Stimulated activated CD4-positive, alpha-beta T cell treated with anti-CD3 and anti-CD28 coated beads, Interleukin-1b, Interleukin-23, amount 100 ng/mL, for 48 hours (primary cell): Measurements from ENCODE around the gene C3orf18.

Source experiments
- DNase-seq: peaks from one replicate; pipeline ENCODE4 v3.0.0-alpha.2; 2020

The C3orf18 gene

DNA sequence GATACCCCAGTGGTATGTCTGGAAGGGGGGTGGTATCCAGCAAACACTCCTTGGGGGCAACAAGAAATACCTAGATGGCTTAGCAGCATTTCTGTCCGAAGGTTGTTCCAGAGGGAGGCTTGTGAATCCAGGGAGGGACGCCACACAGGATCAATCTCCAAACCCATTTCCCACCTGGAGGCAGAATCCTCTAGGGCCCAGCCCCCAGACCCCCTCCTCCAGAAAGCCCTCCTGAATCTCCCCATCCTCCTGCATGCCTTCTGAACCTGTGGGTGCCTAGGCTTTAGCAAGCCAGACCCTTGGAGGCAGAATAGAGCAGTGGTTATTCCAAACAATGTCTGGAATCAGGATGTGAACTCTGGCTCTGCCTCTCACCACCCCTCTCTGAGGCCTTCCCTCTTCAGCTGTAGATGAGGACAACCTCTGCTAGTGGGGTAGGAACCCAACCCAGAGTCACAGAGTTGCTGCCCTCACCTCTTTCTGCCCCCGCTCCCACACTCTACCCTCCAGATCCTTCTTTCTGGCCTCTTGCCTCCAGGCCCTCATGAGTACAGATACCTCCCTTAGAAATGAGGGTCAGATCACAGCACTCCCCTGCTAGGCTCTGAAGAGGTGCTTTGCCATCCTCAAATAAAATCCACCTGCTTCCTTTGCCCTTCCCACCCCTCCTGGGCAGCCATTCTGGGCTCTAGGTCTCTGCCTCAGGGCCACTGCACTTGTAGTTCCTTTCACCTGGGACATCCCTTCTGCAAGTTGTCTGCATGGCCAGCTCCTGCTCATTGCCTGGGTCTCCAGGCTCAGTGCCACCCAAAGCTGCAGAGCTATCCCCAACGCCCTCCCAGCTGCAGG is 35.9 kb upstream of the C3orf18 start:
- no peak for DNase-seq

DNA sequence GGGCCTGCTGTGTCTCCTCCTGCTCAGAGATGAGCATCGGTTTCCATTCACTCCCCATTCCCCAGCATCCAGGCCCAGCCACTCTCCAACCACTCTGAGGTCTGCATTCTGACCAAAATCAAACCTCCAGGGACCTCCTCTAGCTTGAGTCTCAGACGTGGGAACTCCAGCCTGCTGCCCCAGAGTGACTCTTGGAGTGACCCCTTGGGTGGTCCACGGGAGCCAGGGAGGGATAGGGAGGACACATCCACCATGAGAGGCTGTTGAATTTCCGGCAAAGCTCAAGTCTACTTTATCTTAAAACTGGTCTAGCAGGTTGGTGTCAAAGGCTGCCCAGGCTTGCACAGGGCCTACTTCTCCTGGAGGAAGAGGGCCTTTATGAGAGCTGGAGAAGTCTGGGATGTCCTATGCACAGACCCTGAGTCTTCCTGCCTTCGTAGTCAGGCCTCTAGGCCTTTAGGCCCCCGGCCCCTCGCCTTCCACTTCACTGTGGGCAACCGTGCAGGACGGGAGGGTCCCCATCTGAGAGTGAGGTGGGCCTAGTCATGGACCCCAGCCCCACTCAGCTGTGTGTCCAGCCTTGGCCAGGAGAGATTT is 35.1 kb upstream of the C3orf18 start:
- DNase-seq, result no peak

DNA sequence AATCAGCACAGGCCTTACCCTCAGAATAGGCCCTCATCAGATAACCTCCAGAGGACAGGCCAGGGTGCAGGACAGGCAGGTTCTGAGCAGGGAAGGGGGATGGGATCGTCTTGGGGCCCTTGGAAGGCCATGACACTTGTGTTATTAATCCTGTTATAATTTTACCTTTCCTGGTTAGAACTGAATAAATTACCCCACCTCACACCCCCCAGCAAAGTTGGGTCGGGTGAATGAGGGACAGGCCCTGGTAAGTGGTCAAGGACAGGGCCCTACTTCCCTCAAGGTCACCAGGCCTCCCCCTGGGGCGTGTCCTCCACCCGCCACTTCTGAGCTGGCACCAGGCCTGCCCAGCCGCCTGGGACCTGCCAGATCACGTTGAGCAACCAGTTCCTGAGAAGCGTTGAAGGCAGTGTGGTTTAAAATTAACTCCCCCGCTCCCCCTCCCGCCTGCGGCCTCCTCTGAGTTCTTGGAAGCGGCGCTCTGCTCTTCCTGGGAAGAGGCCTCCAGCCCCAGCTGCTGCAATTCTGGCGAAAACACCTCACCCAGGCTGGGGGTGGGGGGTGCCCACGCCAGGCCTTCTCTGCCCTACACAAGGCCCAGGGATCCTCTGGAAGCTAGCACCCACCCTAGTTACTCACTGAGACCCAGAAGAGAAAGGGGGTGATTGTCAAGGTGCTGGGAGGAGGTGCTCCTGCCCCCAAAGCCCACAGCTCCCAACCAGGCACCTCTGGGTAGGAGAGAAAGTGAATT is 33.5 kb upstream of the C3orf18 start:
- peak; percentile 97 for DNase-seq

DNA sequence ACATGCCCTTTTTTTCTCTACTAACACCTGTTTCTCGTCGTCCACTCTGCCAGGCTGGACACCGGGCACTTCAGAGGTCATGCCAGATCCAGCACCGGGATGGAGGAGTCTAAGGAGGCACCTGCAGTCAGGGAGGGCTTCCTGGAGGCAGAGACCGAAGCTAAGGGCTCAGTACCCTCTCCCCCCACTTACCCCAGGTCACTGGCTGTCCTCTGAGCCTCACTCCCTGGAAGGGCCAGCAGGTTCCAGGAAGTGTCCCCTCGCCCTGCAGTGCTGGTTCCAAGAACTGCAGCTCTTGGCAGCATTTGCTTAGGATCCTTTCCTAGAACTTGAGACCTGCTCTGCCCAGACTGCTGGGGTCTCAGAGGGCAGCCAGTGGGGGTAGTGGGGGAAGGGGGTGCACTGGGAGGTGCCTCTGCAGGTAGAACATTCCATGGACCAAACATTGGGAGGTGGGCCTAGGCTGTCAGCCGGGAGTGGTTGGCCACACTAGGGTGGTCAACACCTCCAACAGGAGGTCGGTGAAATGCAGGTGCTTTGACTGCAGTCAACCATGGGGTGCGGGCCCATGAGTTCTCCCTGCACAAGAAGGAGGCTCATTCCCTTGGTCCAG is 32.7 kb upstream of the C3orf18 start:
- DNase-seq, result no peak

DNA sequence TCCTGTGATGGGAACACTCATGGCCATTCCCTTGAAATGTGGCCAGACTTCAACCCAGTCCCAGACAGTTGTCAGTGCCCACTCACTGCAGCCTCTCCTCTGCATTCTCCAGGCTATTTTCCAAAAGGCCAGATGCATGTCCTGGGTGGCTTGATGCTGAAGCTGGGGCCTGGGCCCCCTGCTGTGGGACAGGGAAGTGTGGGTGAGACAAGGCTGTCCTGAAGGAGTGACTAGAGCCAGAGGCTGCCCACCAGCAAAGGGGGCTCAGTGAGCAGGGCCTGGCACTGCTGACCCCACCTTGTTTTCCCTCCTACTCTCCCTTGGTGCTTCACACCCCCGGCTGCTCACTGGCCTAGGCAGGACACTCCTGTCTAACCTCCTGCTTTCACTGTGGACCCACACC is 32.2 kb upstream of the C3orf18 start:
- DNase-seq, result no peak

DNA sequence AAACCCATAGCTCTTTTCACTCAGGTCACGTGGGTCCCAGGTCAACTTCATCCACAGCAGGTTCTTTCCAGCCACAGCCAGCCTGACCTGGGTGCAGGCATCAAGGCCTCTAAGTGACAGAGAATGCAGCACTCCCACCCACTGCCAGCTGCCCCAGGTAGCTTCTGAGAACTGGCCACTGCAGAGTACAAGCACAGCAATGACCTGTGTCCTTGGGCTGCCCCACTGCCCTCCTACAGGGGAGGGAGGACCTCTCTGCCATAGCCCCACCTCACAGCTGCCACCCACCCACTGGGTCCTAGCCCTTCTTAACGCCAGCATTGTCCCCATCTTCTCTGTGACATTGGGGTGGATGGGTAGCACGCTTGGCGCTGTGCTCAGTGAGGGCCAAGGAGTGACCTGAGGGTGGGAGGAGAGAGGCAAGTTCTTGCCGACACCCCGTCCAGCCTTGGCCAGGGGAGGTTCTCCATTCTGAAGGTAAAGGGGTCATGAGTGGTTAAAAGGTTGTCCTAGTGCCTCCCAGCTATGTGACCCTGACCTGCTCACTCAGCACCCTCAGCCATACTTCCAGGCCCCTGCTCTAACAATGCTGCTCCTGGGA is 31.7 kb upstream of the C3orf18 start:
- no peak for DNase-seq

DNA sequence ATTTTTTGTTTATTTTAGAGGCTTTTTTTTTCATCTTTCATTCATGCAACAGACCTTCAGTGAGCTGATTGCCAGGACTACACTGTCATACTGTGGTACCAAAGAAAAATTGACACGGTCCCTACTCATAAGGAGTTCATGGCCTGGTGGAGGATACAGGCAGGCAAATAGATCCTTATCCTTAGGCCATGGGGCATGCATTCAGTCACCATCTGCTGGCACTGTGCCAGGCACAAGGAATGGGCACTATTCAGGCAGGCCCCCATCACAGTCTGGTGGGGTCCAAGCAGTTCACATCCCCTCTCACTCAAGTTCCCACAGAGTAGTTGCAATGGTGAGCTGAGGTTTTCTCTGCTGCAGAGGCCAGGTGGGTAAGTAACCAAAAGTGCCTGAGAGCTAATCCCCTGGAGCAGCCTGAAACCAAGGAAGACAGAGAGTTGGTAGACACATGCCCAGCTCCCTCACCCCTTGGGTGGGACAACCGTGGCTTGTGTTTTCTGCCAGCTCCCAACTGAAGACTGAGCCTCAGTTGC is 26.8 kb upstream of the C3orf18 start:
- no peak for DNase-seq

DNA sequence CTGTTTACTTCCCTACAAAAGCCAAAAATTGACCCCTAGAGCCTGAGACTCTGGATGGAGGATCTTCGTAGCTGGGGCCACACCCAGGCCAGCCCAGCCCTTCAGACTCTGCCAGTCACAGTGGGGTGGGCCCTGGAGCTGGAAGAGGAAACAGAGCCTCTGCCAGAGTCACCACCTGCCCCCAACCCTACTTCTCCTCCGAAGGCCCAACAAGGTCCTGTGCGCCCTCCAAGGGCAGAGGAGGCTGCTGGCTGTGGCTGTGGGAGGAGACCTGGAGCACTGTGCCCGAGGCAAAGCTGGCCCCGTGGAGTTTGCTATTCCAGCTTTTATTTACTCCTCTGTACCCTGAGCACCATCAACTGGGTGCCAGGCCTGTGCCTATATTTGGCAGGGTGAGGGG is 25.0 kb upstream of the C3orf18 start:
- DNase-seq, result no peak

DNA sequence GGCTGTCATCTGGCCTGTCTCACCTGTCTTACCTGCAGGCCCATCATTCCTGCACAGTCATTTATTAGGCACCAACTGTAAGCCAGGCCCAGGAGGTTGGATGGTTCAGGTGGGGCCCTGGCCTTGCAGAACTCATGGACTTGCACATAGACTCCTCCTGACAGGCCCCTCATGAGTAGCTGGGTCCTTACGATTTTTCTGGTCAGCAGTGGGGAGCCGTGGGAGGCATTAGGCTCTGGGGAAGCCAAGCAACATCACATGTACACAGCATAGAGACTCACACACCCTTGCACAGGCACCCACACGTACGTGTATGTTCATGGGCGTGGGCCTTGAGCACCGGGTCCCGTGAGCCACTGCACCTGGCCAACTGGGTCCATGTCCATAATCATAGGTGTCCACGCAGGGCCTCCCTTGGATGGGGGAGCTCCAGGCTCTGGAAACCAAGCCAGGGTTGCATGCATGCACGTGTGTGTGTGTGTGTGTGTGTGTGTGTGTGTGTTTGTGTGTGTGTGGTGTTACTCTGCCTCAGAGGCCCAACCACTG is 23.7 kb upstream of the C3orf18 start:
- DNase-seq, result peak; percentile 61

DNA sequence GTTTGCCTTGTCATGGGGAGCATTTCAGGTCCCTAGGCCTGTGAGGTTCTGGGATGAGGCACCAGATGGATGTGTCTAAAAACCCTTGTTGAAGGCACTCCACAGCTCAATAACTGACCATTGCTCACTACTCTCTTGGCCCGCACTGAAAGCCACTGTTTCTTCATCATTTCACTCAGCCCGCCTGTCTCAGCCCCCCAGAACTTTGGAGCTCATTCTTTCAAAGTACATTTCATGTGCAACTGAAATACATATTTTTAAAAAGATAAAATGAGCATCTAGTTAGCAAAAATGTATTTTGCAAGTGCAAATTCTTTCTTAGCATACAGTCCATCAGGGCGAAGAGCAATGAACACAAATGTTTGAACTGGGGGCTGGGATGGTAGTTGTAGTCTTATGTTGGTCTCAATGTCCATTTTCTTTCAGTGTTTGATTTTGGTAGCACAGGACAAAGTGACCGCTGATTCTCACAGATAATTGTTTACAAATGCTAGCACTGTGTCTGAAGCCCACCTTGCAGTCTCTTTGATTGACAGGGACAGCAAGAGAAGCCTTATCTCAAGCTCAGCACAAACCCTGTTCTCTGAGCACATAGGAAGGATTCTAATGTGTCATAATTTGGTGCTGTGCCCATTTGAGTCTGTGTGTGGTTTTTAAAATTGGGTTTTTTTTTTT is 21.3 kb upstream of the C3orf18 start:
- no peak for DNase-seq

DNA sequence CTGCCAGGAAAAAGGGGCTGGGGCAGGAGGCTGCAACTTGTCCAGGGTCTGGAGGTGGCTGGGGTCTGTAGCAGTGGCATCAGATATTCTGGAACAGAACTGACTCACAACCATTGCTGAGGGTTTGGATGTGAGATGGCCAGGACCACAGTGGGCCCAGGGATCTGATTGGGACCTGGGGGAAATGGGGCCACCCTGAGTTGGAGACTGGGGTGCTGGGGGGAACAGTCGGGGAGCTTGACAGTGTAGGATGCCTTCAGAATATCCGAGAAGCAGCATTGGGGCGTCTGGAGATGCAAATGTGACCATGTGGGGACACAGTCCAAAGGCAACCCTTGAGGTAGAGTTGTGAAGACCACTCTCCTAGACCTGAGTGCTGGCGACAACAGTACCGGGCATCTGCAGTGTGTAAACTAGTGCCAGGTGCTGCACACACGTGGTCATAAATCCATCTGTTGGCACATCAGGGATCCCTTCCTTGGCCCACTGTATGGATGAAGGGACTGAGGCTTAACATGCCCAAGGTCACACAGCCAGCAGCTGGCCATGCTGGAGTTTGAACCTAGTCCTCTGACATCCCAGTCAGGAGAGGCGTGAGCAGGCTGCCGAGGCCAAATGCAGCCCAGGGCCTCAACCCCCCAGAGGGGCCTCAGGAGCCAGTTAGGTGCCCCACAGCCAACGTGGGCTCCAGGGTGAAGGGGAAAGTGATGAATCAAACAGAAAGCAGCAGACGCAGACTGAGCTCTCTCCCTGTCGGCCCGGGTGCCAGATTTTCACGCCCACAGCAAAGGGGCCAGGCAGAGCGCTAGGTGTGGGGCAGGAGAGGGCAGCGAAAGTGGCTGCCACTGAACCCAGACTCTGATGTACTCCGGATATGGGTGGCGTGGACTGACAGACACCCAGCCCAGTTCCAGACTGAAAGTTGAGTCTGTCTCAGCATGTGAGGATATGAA is 20.5 kb upstream of the C3orf18 start:
- DNase-seq, result peak; percentile 94

DNA sequence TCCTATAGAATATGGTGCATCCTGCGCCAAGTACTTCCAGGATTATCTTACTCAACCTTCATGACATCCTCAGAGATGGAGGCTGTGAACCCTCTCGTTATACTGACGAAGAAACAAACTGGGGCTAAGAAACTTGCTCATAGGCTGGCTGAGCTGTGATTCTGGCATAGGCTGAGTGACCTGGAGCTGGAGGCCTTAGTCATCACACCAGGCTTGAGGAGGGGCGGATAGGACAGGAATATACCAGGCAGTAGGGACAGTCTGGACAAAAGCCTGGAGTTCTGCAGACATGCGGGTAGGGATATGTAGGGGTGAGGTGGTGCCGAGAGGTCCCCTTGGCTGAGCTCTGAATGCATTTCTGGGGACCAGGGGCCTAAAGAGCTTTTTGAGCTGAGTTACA is 19.8 kb upstream of the C3orf18 start:
- no peak for DNase-seq

DNA sequence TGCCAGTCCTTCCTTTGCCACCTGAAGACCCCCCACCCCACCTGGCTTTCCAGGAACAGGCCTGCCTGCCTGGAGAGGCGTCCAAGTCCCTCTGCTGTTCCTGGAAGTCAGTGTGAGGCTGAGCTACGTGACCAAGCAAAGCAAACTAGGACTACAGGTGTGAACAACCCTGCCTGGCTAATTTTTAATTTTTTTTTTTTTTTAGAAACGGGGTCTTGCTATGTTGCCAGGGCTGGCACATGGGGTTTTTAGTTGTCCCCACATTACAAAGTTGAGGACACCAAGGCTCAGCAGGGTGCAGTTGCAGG is 19.2 kb upstream of the C3orf18 start:
- no peak for DNase-seq

DNA sequence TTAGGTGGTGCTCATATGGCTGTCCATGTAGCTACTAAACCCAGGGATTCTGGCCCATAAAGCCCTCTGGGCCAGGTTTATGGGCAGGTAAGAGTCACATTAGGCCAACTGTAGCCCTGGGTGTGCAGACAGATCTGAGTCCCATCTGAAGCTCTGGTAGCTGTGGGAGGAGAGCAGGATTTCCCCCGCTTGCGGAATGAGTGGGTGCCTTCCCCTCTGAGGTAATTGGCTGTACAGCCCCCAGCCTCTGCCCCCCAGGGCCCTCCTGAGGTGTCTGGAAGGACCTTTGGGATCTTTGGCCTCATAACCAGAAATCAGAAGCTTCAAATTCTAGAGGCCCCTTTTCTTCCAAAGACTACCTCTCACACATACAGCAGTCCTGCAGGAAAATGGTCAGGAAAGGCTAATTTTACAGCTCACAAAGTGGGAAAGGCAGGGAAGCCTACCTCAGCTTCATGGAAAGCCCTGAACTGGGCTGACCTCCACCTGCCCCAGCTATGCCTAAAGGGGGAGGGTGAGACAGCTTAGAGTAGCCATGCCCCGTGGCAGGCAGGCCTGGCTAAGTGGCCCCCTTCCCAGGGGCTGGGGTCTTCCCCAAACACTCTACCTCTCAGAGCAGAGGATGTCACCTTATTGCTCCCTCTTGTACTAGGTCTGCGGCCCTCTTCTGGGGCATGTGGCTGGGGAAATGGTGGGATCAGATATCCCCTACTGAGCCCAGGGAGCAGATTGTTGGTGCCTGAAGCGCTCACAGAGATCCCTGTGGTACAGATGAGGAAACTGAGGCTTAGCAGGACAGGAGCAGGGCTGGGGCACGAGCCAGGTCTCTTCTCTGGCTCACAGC is 18.6 kb upstream of the C3orf18 start:
- peak; percentile 75 for DNase-seq

DNA sequence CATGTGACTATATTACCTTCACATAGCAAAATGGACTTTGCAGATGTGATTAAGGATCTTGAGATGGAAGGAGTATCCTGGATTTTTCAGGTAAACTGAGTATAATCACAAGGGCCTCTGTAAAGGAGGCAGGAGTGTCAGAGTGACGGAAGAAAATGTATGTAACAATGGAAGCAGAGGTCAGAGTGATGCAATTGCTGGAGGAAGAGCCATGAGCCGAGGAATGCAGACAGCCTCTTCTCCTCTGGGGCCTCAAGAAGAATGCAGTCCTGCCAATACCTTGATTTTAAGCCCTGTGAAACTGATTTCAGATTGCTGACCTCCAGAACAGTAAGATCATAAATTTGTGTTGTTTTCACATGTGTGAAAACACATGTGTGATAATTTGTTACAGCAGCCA is 16.8 kb upstream of the C3orf18 start:
- DNase-seq, result no peak

DNA sequence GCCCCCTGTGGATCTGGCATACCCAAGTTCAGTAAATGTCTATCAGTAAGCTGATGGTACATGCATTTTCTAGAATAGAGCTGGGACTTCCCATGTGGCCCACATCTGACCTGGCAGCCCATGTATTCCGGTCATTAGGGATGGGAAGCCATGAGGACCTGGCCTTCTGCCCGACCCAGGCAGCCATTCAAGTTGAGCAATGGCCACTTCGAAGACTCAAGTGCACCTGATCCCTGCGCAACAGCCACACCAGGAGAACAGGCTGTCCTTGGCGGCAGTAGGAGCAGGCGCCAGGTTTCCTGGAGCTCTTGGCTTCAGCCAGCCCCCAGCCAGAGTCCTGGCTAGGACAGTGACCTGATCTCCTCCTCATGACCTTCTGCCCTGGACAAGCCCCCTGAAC is 16.4 kb upstream of the C3orf18 start:
- DNase-seq, result no peak

DNA sequence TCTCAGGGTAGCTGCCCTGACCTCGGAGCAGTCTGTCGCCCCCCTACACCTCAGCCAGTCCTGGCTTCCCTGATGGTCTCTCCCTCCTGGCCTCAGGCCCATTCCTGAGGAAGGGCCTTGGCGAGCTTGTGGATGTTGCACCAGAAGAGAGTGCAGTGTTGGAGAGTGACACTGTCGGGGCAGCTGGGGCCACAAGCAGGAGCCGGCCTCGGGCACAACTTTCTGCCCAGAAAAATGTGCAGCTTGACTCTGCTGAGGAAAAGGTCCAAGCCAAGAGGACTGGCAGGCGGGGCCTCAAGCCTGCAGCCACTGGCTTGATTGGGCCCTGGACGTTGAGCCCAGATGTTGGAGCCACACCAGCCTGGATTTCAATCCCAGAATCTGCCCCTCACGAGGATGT is 14.5 kb upstream of the C3orf18 start:
- no peak for DNase-seq

DNA sequence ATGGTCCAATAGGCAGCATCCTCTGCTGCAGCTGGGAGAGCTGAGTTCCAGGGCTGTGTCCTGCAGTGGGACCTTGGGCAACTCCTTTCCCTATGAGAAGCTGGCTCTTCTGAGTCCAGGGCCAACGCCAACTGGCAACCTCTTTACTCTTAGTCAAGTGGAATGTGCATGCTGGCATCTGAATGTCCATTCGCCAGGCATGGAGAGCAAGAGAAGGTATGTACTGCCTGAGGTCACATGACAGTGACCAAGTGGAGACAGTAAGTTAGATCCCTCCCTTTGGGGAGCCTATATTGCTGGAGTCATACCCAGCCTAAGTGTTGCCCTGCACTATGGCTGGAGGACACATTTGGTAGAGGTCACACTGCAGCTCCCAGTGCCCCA is 13.9 kb upstream of the C3orf18 start:
- DNase-seq, result no peak

DNA sequence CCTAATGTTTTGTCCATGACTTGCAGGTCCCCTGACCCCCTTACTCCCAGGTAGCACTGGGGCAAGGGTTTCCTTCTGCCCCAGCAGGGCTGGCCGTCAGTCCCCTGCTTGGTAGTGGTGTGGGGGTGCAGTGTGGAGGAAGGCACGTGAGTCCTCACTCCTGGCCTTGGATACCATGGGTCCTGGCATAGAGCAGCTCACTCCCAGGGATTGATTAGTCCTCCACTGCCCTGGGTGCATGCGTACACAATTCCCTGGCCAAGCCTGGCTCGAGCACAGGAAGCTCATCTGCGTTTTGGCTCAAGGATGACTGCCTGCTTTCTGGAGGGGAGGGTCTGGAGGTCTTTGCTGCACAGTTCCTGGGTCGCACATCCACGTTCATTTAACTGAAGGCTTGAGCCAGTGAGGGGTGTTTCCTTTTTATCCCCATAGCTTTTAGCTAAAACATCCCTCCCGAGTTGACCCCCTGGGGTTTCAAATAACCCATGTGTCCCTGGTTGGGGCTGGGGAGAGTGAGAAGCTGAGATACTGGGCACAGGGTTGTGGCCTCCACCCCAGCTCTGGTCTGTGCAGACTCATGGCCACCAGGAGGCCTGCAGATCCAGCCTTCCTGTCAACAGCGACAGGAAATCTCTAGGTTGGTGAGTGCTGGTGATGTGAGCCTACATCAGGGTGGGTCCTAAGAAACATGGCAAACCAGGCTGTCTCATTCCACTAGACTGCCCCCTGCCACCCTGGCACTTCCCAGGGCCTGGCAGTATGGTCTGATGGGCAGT is 13.3 kb upstream of the C3orf18 start:
- DNase-seq, result no peak
